Activated gamma-delta T cell treated with anti-CD3 and anti-CD28 coated beads, Interleukin-2, amount 50 U/mL, for 16 hours (primary cell): ENCODE measurements around the gene IL17C.
"Not testable (repeated sequence)": the region's sequence is repeated elsewhere in the genome, so short reads cannot be mapped to it uniquely, and the experiment has no call there.

ENCODE experiments used
- DNase-seq: peaks from one replicate; pipeline ENCODE4 v3.0.0-alpha.2; 2020; ENCODE audit warnings: low read depth

IL17C gene

GRCh38 chr16:88638323-88639230, at the start of gene IL17C:
Gene IL17C (plus strand): TSS chr16:88638572. CDS start chr16:88638642, 70 bp downstream.
- DNase-seq: no peak

- no peak for DNase-seq
These were observed 49.6 kb upstream of the IL17C start for GRCh38 chr16:88588754-88589153.

- no peak for DNase-seq
These were observed 48.9 kb upstream of the IL17C start for GRCh38 chr16:88589441-88589840.

GRCh38 chr16:88591577-88592021, 46.8 kb upstream of the IL17C start:
- DNase-seq: no peak

- DNase-seq: no peak
These were observed 45.3 kb upstream of the IL17C start for GRCh38 chr16:88593061-88593460.

- DNase-seq: no peak
These were observed 44.9 kb upstream of the IL17C start for GRCh38 chr16:88593489-88593888.

- no peak for DNase-seq
These were observed 44.5 kb upstream of the IL17C start for GRCh38 chr16:88593910-88594309.

- DNase-seq: no peak
These were observed 43.3 kb upstream of the IL17C start for GRCh38 chr16:88595101-88595500.

- DNase-seq: no peak
These were observed 42.5 kb upstream of the IL17C start for GRCh38 chr16:88595921-88596320.

- DNase-seq: no peak
These were observed 41.9 kb upstream of the IL17C start for GRCh38 chr16:88596483-88596882.

- DNase-seq: no peak
These were observed 40.4 kb upstream of the IL17C start for GRCh38 chr16:88597856-88598491.

GRCh38 chr16:88599092-88599733, 39.2 kb upstream of the IL17C start:
- DNase-seq: no peak

- DNase-seq: no peak
These were observed 38.4 kb upstream of the IL17C start for GRCh38 chr16:88599825-88600538.

- DNase-seq: no peak
These were observed 37.9 kb upstream of the IL17C start for GRCh38 chr16:88600539-88600896.

GRCh38 chr16:88601313-88602036, 36.9 kb upstream of the IL17C start:
- DNase-seq: no peak

- DNase-seq: no peak
These were observed 36.3 kb upstream of the IL17C start for GRCh38 chr16:88602091-88602490.

- no peak for DNase-seq
These were observed 32.9 kb upstream of the IL17C start for GRCh38 chr16:88605186-88606147.

GRCh38 chr16:88606148-88606757, 32.1 kb upstream of the IL17C start:
- DNase-seq: no peak

- no peak for DNase-seq
These were observed 30.3 kb upstream of the IL17C start for GRCh38 chr16:88608076-88608475.

- not testable (repeated sequence) for DNase-seq
These were observed 28.9 kb upstream of the IL17C start for GRCh38 chr16:88609426-88609825.
